Measurements from ENCODE around the gene CENPV. TPM values are rescaled to one million over a fixed set of nuclear protein-coding genes. Genes with fewer than 3 reads are reported as not detected.
A peak's percentile ranks its signal among the peaks of the same experiment; 100 is the strongest.

CENPV gene
- total RNA-seq, 2 donors from 2014 or later, result 15.8 to 16.9 TPM

- no peak for DNase-seq (ENCODE audit: low spot score)
- Histone ChIP-seq H3K4me1 (peaks cover 0 to 12% of the 10 kb centered on the region in 2 donors), H3K4me3 (peak overlapping the region; percentile 68 to 73), H3K27me3 (no peaks in the 10 kb centered on the region), H3K9me3 (no peaks in the 10 kb centered on the region), H3K27ac (peak overlapping the region; percentile 48 to 53), H3K36me3 (peaks cover 12% of the 10 kb centered on the region)
- TF ChIP-seq CTCF (IDR thresholded peaks at IDR 0.05), result no peak
Observed at GRCh38 chr17:16352667-16353316, 477 bp downstream of the CENPV start.

- no peak for DNase-seq (ENCODE audit: low spot score)
- Histone ChIP-seq H3K4me3 (peak overlapping the region; percentile 68 to 73), H3K4me1 (peaks cover 0 to 12% of the 10 kb centered on the region in 2 donors), H3K27me3 (no peaks in the 10 kb centered on the region), H3K27ac (peak overlapping the region in 1 of 2 donors; percentile 48), H3K9me3 (no peaks in the 10 kb centered on the region), H3K36me3 (peaks cover 17% of the 10 kb centered on the region)
- no peak for TF ChIP-seq CTCF (IDR thresholded peaks at IDR 0.05)
Observed at GRCh38 chr17:16352303-16352666, 984 bp downstream of the CENPV start.

GRCh38 chr17:16351831-16352230 is 1.4 kb downstream of the CENPV start:
- Histone ChIP-seq H3K27ac (no peak overlapping the region), H3K4me3 (peak overlapping the region; percentile 68 to 73), H3K9me3 (no peaks in the 10 kb centered on the region), H3K4me1 (peaks cover 0 to 12% of the 10 kb centered on the region in 2 donors), H3K27me3 (no peaks in the 10 kb centered on the region), H3K36me3 (peaks cover 18% of the 10 kb centered on the region)
- DNase-seq (ENCODE audit: low spot score), result no peak
- TF ChIP-seq CTCF (IDR thresholded peaks at IDR 0.05), result no peak

- no peak for DNase-seq (ENCODE audit: low spot score)
- Histone ChIP-seq H3K9me3 (no peaks in the 10 kb centered on the region), H3K36me3 (peaks cover 18% of the 10 kb centered on the region), H3K4me3 (no peak overlapping the region), H3K4me1 (peaks cover 0 to 12% of the 10 kb centered on the region in 2 donors), H3K27me3 (no peaks in the 10 kb centered on the region), H3K27ac (no peak overlapping the region)
- no peak for TF ChIP-seq CTCF (IDR thresholded peaks at IDR 0.05)
Observed at GRCh38 chr17:16349431-16349830, 3.8 kb downstream of the CENPV start.

GRCh38 chr17:16348586-16348985 is 4.7 kb downstream of the CENPV start:
- no peak overlapping the region for H3K27ac ChIP-seq
- peaks cover 0 to 12% of the 10 kb centered on the region in 2 donors for H3K4me1 ChIP-seq
- DNase-seq (ENCODE audit: low spot score), result no peak
- H3K27me3 ChIP-seq, result no peaks in the 10 kb centered on the region
- no peak for TF ChIP-seq CTCF (IDR thresholded peaks at IDR 0.05)
- no peak overlapping the region for H3K4me3 ChIP-seq
- peaks cover 27% of the 10 kb centered on the region for H3K36me3 ChIP-seq
- no peaks in the 10 kb centered on the region for H3K9me3 ChIP-seq

Measured in right atrium auricular region (tissue), 2 donors.